Embryonic facial prominence (tissue), 1 donor: ENCODE results near the gene GTF2F1.
"Not testable (repeated sequence)": the region's sequence is repeated elsewhere in the genome, so short reads cannot be mapped to it uniquely, and the experiment has no call there.

Experiments
- DNase-seq: peaks from one replicate; pipeline ENCODE4 v3.0.0-alpha.2; 2016; ENCODE audit errors: extremely low spot score

The GTF2F1 gene

GRCh38 chr19:6384381-6384780 lies 8.6 kb downstream of the GTF2F1 start:
- no peak for DNase-seq

GRCh38 chr19:6383188-6383587 lies 9.8 kb downstream of the GTF2F1 start:
- DNase-seq = no peak

- no peak for DNase-seq
Measured at GRCh38 chr19:6381030-6381750, 11.8 kb downstream of the GTF2F1 start.

GRCh38 chr19:6379744-6380143 lies 13.2 kb downstream of the GTF2F1 start:
- DNase-seq = no peak

GRCh38 chr19:6378486-6378885 lies 14.5 kb downstream of the GTF2F1 start:
- no peak for DNase-seq

GRCh38 chr19:6378041-6378440 lies 14.9 kb downstream of the GTF2F1 start:
- no peak for DNase-seq

GRCh38 chr19:6376512-6377190 lies 16.3 kb downstream of the GTF2F1 start:
- no peak for DNase-seq

- no peak for DNase-seq
Measured at GRCh38 chr19:6375411-6376010, 17.5 kb downstream of the GTF2F1 start, which contains the start of gene PSPN. Gene PSPN, minus strand, starts transcription at chr19:6375933. Its CDS starts 84 bp downstream, at chr19:6375849.

- no peak for DNase-seq
Measured at GRCh38 chr19:6374711-6375410, 18.1 kb downstream of the GTF2F1 start.

- DNase-seq = no peak
Measured at GRCh38 chr19:6374161-6374709, 18.7 kb downstream of the GTF2F1 start.

- DNase-seq = no peak
Measured at GRCh38 chr19:6373813-6374108, 19.2 kb downstream of the GTF2F1 start.

- peak; percentile 98 for DNase-seq
Measured at GRCh38 chr19:6373096-6373812, 19.7 kb downstream of the GTF2F1 start.

- peak; percentile 100 for DNase-seq
Measured at GRCh38 chr19:6372594-6373095, 20.3 kb downstream of the GTF2F1 start, which contains the start of gene ALKBH7. Gene ALKBH7, plus strand, starts transcription at chr19:6372794. Its CDS starts 27 bp downstream, at chr19:6372821.

GRCh38 chr19:6364353-6364752 lies 28.6 kb downstream of the GTF2F1 start:
- no peak for DNase-seq

GRCh38 chr19:6362351-6362801 lies 30.6 kb downstream of the GTF2F1 start:
- no peak for DNase-seq

GRCh38 chr19:6362027-6362350 lies 31.0 kb downstream of the GTF2F1 start:
- DNase-seq = no peak

GRCh38 chr19:6360857-6361216 lies 32.1 kb downstream of the GTF2F1 start:
- DNase-seq = not testable (repeated sequence)

- DNase-seq = not testable (repeated sequence)
Measured at GRCh38 chr19:6360445-6360844, 32.5 kb downstream of the GTF2F1 start.

GRCh38 chr19:6359568-6360341 lies 33.2 kb downstream of the GTF2F1 start:
- no peak for DNase-seq

- no peak for DNase-seq
Measured at GRCh38 chr19:6358003-6358402, 35.0 kb downstream of the GTF2F1 start.
